Measurements from ENCODE around the gene SH3GL2.

DNA sequence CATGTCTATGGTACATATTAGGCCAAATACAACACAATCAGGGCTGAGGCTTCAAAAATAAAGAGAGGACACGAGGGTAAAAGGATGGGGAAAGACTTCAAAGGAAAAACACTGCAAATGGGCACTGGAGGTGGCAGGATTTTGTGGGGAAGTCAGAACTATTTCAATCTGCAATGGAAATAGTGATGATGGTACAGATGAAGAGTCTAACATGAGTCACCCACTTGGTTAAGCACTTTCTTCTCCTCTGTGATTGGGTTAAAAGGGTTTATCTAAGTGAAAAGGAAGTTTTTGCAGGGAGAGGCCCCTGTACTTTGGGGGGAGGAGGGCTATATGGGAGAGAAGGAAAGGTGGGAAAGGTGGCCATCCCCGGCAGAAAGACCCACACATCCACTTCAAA is 4.5 kb upstream of the SH3GL2 start:
- TF ChIP-seq, protein P1, sequence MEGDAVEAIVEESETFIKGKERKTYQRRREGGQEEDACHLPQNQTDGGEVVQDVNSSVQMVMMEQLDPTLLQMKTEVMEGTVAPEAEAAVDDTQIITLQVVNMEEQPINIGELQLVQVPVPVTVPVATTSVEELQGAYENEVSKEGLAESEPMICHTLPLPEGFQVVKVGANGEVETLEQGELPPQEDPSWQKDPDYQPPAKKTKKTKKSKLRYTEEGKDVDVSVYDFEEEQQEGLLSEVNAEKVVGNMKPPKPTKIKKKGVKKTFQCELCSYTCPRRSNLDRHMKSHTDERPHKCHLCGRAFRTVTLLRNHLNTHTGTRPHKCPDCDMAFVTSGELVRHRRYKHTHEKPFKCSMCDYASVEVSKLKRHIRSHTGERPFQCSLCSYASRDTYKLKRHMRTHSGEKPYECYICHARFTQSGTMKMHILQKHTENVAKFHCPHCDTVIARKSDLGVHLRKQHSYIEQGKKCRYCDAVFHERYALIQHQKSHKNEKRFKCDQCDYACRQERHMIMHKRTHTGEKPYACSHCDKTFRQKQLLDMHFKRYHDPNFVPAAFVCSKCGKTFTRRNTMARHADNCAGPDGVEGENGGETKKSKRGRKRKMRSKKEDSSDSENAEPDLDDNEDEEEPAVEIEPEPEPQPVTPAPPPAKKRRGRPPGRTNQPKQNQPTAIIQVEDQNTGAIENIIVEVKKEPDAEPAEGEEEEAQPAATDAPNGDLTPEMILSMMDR (IDR thresholded peaks at IDR 0.05; ENCODE audit: extremely low read depth in 1 of 2, insufficient read depth in 1 of 2, low read depth in 1 of 2, low read length in 2 of 2), result no peak
- TF ChIP-seq POLR2A (IDR thresholded peaks at IDR 0.05; ENCODE audit: low read depth, low read length) (no peak), POLR2AphosphoS5 (IDR thresholded peaks at IDR 0.05; ENCODE audit: insufficient read depth, low read depth, low read length) (no peak), EZH2 (IDR thresholded peaks at IDR 0.05; ENCODE audit: borderline replicate concordance, low read depth, low read length, severe bottlenecking) (no peak), JUN (IDR thresholded peaks at IDR 0.05; ENCODE audit: borderline replicate concordance, insufficient read depth, insufficient read length, low read depth) (no peak)
